HG03378 (cell line): Measurements from ENCODE around the gene MAGEA6.
"Not testable (repeated sequence)": the region's sequence is repeated elsewhere in the genome, so short reads cannot be mapped to it uniquely, and the experiment has no call there.

Source experiments
- ATAC-seq: cut with Tn5 transposase; IDR thresholded peaks from one replicate; pipeline ENCODE4 v1.9.1; 2021; ENCODE audit warnings: mild to moderate bottlenecking, moderate library complexity; ENCODE audit not compliant: unreplicated experiment

Gene MAGEA6

GRCh38 chrX:152769549-152770289 is at the start of gene MAGEA6:
Gene MAGEA6, minus strand, starts transcription at chrX:152769689. Its CDS starts 2,039 bp downstream, at chrX:152767650.
- not testable (repeated sequence) for ATAC-seq

- ATAC-seq = no peak
Observed at GRCh38 chrX:152819266-152819665, 49.8 kb upstream of the MAGEA6 start.

GRCh38 chrX:152818356-152818755 is 48.9 kb upstream of the MAGEA6 start:
- no peak for ATAC-seq

GRCh38 chrX:152817078-152817764 is 47.7 kb upstream of the MAGEA6 start:
- ATAC-seq = no peak

- ATAC-seq = no peak
Observed at GRCh38 chrX:152814048-152814447, 44.6 kb upstream of the MAGEA6 start.

- no peak for ATAC-seq
Observed at GRCh38 chrX:152813206-152813605, 43.7 kb upstream of the MAGEA6 start.

GRCh38 chrX:152810403-152810802 is 40.9 kb upstream of the MAGEA6 start:
- no peak for ATAC-seq

GRCh38 chrX:152806035-152806434 is 36.5 kb upstream of the MAGEA6 start:
- no peak for ATAC-seq

- ATAC-seq = no peak
Observed at GRCh38 chrX:152798945-152799344, 29.5 kb upstream of the MAGEA6 start.

GRCh38 chrX:152787062-152787461 is 17.6 kb upstream of the MAGEA6 start:
- not testable (repeated sequence) for ATAC-seq

- ATAC-seq = not testable (repeated sequence)
Observed at GRCh38 chrX:152766562-152766961, 2.9 kb downstream of the MAGEA6 start.

- ATAC-seq = not testable (repeated sequence)
Observed at GRCh38 chrX:152761582-152761981, 7.9 kb downstream of the MAGEA6 start.

- ATAC-seq = not testable (repeated sequence)
Observed at GRCh38 chrX:152759544-152759943, 9.9 kb downstream of the MAGEA6 start.

- ATAC-seq = not testable (repeated sequence)
Observed at GRCh38 chrX:152758918-152759317, 10.6 kb downstream of the MAGEA6 start, which contains the start of gene CSAG3. Gene CSAG3, plus strand, starts transcription at chrX:152759218.

- not testable (repeated sequence) for ATAC-seq
Observed at GRCh38 chrX:152754871-152755270, 14.6 kb downstream of the MAGEA6 start.

- ATAC-seq = not testable (repeated sequence)
Observed at GRCh38 chrX:152753686-152754650, 15.5 kb downstream of the MAGEA6 start, which contains the start of gene MAGEA2. Gene MAGEA2, minus strand, starts transcription at chrX:152753842. Its CDS starts 2,479 bp downstream, at chrX:152751363.

- ATAC-seq = no peak
Observed at GRCh38 chrX:152738560-152738959, 30.9 kb downstream of the MAGEA6 start.

GRCh38 chrX:152736528-152736927 is 33.0 kb downstream of the MAGEA6 start:
- not testable (repeated sequence) for ATAC-seq

- no peak for ATAC-seq
Observed at GRCh38 chrX:152735860-152736511, 33.5 kb downstream of the MAGEA6 start.

GRCh38 chrX:152735101-152735500 is 34.4 kb downstream of the MAGEA6 start:
- no peak for ATAC-seq
